GM18526 (cell line): ENCODE measurements around the gene CD83.

Experiments used
- POLR2A ChIP-seq: IDR thresholded peaks from 3 replicates; pipeline ENCODE4 v1.6.1; 2011; ENCODE audit not compliant: insufficient read length; ENCODE audit errors: extremely low read depth

The CD83 gene

GRCh38 chr6:14149053-14149738, 31.6 kb downstream of the CD83 start:
- no peak for TF ChIP-seq POLR2A

GRCh38 chr6:14149739-14150130, 32.2 kb downstream of the CD83 start:
- no peak for TF ChIP-seq POLR2A

DNA sequence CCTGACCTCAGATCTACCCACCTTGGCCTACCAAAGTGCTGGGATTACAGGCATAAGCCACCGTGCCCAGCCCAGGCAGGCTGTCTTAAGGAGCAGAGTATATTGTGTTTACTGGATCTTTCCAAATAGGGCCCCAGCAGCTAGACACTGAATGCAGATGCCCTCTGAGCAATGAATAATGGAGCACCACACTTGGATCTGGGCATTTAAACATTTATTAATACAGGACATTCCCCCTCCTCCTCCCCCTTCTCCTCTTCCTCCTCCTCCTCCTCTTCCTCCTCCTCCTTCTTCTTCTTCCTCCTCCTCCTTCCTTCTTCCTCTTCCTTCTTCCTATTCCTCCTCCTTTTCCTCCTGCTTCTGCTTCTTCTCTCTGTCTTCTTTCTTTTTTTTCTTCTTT, 34.2 kb downstream of the CD83 start:
- no peak for TF ChIP-seq POLR2A

- TF ChIP-seq POLR2A: no peak
Measured at GRCh38 chr6:14153228-14153627, 35.7 kb downstream of the CD83 start.

- TF ChIP-seq POLR2A: no peak
Measured at GRCh38 chr6:14159090-14159489, 41.5 kb downstream of the CD83 start.

- TF ChIP-seq POLR2A: no peak
Measured at GRCh38 chr6:14162826-14163225, 45.3 kb downstream of the CD83 start.

DNA sequence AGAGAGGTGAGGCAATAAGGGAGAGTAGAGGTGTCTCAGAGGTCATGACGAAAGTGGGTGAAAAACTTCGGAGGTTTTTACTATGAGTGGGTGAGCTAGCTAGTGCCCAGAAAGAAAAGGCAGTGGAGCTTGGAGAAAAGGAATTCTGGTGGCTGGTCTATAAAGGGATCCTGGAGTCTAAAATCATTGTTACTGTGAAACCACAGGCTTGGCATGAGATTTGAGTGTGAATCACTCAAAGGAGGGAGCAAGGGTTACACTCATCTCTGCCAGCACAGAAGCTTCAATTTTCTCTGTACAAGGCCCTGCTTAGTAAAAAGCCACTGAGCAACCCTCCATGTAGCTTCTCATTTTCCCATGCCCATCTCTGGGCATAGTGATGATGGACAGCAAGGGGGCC, 47.5 kb downstream of the CD83 start:
- no peak for TF ChIP-seq POLR2A

- no peak for TF ChIP-seq POLR2A
Measured at GRCh38 chr6:14166839-14167238, 49.3 kb downstream of the CD83 start.

GRCh38 chr6:14170128-14170527, 52.6 kb downstream of the CD83 start:
- no peak for TF ChIP-seq POLR2A

GRCh38 chr6:14172562-14172961, 55.0 kb downstream of the CD83 start:
- TF ChIP-seq POLR2A: no peak

- no peak for TF ChIP-seq POLR2A
Measured at GRCh38 chr6:14174226-14174625, 56.7 kb downstream of the CD83 start.

DNA sequence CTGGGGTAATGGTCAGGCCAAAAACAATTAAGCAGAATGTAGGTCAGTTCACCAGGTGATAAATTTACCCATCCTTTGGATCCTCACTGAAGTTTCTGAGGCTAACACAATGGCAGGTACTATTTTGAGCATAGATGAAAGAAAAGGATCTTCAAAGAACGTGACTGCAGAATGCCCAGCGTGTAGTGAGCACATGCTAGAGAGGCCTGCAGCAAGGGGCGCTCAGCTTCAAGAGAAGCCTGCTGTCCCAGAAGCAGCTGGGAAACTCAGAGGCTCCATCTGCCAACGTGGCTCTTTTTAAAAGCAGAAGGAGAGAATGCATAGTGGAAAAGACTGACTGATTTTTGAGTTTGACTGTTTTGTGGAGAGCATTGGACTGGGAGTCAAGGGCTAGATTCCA, 57.4 kb downstream of the CD83 start:
- no peak for TF ChIP-seq POLR2A

DNA sequence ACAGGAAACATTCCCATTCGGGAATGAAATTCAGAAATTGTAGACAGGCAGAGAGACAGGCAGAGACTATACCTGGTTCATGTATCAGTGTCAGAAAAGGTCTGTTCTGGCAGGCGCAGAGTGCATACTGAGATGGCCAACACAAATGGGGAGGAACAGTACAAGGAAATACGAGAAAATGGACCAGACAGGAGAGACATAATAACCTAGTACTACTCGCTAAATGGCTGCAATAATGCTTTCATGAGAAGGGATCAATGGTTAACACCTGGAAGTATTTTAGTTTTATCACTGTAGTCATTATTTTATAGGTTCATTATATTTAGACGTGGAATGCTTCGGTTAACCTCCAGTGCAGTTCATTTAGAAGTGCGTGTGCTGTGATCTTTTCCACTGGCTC, 58.9 kb downstream of the CD83 start:
- no peak for TF ChIP-seq POLR2A

DNA sequence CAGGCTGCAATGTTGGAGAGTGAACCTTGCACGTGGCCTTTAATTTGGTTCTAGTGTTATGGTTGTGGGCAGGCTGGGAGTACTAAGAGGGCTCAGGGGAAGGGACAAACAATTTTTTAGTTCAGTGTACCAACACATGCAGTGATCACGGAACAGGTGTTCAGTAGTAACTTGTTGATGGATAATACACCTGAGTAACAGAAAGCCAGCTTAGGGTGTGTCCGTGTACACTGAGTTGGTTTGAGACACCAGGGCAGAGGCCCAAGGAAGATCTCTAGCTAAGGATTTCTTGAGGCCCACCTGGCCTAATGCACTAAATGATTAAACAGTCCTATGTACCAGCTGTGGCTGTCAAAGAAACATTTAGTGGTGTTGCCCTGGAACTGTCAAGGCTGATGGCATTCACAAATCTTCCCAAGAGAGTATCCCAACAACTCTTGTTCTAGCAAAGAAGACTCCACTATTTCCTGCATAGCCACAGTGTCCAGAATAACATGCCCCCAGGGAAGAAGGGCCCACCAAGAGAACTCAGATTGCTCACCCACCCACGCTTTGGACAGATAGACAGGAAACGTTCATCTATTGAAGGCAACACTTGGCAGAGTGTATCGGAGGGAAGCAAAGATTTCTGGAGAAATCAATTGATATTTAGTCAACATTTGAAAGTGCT, 60.0 kb downstream of the CD83 start:
- no peak for TF ChIP-seq POLR2A

- no peak for TF ChIP-seq POLR2A
Measured at GRCh38 chr6:14178083-14178445, 60.5 kb downstream of the CD83 start.

DNA sequence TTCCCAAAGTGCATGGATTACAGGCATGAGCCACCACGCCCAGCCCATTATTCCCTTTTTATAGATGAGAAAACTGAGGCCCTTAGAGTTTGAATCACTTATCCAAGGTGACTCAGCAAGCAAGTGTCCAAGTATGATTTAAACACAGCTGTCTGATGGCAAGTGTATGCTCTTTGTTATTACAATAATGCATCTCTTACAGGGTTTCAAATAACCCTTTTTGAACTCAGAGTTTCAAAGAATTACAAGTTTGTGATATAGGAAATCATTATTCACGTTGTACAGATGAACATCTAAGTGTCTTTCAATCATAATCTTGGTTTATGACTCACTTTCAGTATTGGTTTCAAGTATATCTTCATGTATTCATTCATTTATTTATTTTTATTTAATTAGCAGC, 63.0 kb downstream of the CD83 start:
- TF ChIP-seq POLR2A: no peak

GRCh38 chr6:14182916-14183315, 65.3 kb downstream of the CD83 start:
- TF ChIP-seq POLR2A: no peak
